Left renal pelvis (tissue), 4 donors: ENCODE measurements around the gene CFAP68. TPM values are rescaled to one million over a fixed set of nuclear protein-coding genes. Genes with fewer than 3 reads are reported as not detected.
"Not testable (repeated sequence)": the region's sequence is repeated elsewhere in the genome, so short reads cannot be mapped to it uniquely, and the experiment has no call there.

Source experiments
- DNase-seq, 4 donors: peaks; one replicate each; pipeline ENCODE4 v3.0.0-alpha.2; 2013; ENCODE audit warnings: low read depth in 4 of 4, low spot score in 3 of 4
- polyA plus RNA-seq, 4 donors: library from polyadenylated mRNA; unstranded; fragments of 120-200 nt; gene quantifications; one replicate each; pipeline ENCODE4 v1.2.1, GENCODE V29; 2013; ENCODE audit not compliant: insufficient read length in 4 of 4

CFAP68 gene
- polyA plus RNA-seq, 4 donors: 29.8 to 54.0 (median 44.5) TPM

- no peak for DNase-seq
Measured at GRCh38 chr11:111870113-111870512, 9.2 kb upstream of the CFAP68 start.

DNA sequence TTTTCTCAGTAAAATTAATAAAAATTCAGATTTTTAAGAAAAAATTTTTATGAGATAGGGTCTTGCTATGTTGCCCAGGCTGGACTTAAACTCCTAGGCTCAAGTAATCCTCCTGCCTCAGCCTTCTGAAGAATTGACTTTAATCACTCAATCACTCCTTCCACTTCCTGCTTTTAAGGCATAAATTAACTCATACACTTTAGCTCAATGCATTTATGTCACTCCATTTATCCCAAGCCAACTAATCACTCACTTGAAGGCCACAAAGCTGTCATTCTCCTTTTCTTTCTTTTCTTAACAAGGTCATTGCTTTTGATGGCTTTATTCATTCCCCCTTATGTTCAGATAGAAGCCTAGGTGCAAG, 8.8 kb upstream of the CFAP68 start:
- DNase-seq: no peak

DNA sequence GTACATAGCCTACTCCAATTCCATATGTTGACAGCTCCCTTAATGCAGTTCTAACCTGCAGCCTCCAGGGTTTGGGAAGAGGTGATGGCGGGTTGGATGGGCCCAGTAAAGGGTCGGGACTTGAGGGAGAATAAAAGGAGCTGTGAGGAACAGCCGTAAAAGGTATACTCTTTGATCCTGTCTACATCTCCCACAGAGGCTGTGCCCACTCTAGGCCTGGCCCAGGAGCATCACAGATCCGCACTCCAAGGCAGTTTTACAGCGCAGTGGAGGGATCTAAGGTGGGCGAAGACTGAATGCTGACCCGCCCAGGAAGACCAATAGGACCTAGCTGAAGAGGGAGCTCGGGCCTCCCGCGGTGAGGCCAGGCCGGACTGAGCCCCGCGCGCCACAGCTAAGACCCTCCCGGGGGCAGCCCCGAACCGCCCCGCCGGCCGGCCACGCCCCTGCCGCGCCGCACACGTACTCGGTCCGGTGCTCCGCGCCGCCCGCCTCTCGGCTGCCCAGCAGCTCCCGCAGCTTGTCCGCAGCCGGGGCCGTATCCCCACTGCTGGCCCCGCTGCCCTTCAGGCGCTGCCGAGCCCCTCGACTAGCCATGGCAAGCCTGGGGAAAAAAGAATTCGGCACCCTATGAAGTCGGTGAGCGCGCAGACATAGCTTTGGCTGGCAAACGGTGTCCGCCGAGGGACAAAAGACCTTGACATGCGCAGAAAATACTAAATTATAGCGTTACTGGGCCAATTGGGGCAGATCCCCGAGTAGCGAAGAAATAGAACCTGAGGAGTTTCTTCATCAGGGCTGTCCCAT, 8.3 kb upstream of the CFAP68 start, which contains the start of gene ALG9:
TSS of gene ALG9 (minus strand) at position 696 of the 807 bp plus-strand sequence. CDS start at position 597, 99 bp downstream.
- peak; percentile 65 to 79 (median 72) for DNase-seq

GRCh38 chr11:111871693-111872161, 7.6 kb upstream of the CFAP68 start:
- no peak for DNase-seq

- DNase-seq: peak in 1 of 4 donors; percentile 35
Measured at GRCh38 chr11:111878385-111878848, 924 bp upstream of the CFAP68 start.

- peak in 1 of 4 donors; percentile 16 for DNase-seq
Measured at GRCh38 chr11:111879637-111879960, 258 bp downstream of the CFAP68 start.

DNA sequence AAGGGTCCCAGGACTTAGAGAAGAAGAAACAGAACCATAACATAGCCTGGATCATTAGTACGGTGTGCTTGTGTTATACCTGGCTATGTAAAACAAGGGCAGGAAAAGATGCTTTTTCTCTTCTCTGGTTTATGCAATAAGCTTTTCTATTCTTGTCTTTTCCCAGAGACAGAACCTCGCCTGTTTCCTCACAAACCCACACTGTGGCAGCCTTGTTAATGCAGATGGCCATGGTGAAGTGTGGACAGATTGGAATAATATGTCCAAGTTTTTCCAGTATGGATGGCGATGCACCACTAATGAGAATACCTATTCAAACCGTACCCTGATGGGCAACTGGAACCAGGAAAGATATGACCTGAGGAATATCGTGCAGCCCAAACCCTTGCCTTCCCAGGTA, 2.9 kb downstream of the CFAP68 start:
- no peak for DNase-seq

DNA sequence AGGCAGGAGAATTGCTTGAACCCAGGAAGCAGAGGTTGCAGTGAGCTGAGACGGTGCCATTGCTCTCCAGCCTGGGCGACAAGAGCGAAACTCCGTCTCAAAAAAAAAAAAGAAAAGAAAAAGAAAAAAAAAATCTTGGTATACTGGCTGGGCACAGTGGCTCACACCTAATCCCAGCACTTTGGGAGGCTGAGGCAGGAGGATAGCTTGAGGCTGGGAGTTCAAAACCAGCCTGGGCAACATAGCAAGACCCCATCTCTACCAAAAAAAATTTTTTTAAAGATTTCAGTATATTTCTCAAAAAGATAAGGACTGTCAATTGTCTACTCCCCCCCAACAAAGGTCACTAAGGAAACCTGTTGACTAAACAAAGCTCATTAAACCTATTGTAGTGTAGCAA, 5.7 kb downstream of the CFAP68 start:
- not testable (repeated sequence) for DNase-seq

- DNase-seq: no peak
Measured at GRCh38 chr11:111886032-111886431, 6.7 kb downstream of the CFAP68 start.

- no peak for DNase-seq
Measured at GRCh38 chr11:111886844-111887243, 7.5 kb downstream of the CFAP68 start.

DNA sequence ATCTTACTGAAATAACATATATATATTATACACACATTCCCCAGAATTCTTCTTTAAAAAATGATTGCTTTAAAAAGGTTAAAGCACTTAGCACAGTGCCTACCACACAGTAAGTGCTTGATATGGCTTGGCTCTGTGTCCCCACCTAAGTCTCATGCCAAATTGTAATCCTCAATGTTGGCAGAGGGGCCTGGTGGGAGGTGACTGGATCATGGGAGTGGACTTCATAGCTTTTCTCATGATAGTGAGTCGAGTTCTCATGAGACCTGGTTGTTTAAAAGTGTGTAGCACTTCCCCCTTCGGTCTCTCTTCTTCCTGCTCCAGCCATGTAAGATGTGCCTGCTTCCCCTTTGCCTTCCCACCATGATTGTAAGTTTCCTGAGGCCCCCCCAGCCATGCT, 26.1 kb downstream of the CFAP68 start:
- no peak for DNase-seq

DNA sequence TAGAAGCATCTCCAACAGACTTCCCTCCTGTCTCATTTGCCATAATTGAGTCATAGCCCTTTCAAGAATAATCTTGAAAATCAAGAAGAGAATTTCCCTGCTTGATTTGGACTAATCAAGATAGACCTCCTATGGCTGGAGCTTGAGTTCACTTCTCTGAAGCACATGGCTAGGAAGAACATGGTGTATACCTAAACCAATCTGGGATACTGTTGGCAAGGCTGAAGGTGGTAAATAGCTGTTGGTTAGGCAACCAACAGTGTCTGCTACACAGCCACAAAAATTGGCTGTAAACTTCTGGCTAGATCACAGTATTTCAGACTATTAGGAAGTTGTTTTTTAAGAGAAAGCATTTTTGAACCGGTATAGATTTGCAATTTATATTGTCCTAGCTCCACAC, 27.3 kb downstream of the CFAP68 start:
- no peak for DNase-seq

GRCh38 chr11:111908639-111909305, 29.4 kb downstream of the CFAP68 start:
- DNase-seq: no peak

DNA sequence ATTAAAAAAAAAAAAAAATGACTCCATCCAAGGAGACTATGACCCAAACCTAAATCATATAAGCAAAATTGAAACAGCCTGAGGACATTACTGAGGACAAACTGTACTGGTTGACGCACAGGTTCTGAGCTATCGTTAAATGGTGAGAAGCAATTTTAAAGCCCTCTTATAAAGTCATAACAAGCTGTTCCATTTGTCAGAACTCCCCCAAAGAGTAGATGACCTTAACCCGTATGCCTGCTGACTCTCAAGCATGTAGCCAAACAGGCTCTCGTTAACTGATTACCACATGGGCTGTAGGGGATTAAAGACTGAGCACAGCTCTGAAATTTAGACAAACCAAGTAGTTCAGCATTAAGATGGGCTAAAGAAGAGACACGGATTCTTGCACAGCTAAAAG, 30.0 kb downstream of the CFAP68 start:
- DNase-seq: no peak

GRCh38 chr11:111910676-111911562, 31.6 kb downstream of the CFAP68 start:
- no peak for DNase-seq

GRCh38 chr11:111911563-111912401, 32.4 kb downstream of the CFAP68 start, which contains the start of gene CRYAB:
CRYAB (minus strand) TSS chr11:111911770; CDS start chr11:111911724, 46 bp downstream.
- peak in 1 of 4 donors; percentile 66 for DNase-seq

DNA sequence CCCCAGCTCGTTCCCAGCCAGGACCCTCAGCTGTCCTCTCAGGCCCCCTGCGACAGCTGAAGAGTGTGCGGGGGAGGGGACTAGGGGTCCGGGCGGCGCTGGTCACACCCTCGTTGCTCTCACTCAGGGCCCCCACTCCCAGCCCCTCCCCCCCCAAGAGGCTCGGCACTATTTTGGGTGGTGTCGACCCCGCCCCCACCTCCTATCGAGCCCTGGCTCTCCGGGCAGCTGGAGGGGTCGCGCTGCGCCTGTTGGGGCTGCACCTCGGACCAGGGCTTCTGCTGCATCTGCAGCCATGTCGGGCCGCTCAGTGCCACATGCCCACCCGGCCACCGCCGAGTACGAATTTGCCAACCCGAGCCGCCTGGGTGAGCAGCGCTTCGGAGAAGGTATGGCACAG, 33.2 kb downstream of the CFAP68 start, which contains the start of gene HSPB2:
TSS of gene HSPB2 (plus strand) at position 200 of the 400 bp plus-strand sequence. CDS start at position 296, 96 bp downstream.
- no peak for DNase-seq

- DNase-seq: no peak
Measured at GRCh38 chr11:111913031-111913861, 33.9 kb downstream of the CFAP68 start.

GRCh38 chr11:111913997-111914396, 34.7 kb downstream of the CFAP68 start:
- DNase-seq: no peak
